Activated T-helper 1 cell treated with anti-CD3 and anti-CD28 coated beads, Interleukin-2, amount 50 U/mL, for 16 hours (primary cell): ENCODE results near the gene WFIKKN2.

Source experiments
- DNase-seq, 2 donors: peaks; one replicate each; pipeline ENCODE4 v3.0.0-alpha.2; 2020; ENCODE audit warnings: low read depth in 1 of 2, low spot score in 1 of 2

WFIKKN2 gene

GRCh38 chr17:50808888-50809287, 26.5 kb upstream of the WFIKKN2 start:
- no peak for DNase-seq

- no peak for DNase-seq
Measured at GRCh38 chr17:50813583-50813982, 21.8 kb upstream of the WFIKKN2 start.

GRCh38 chr17:50815400-50815799, 20.0 kb upstream of the WFIKKN2 start:
- no peak for DNase-seq

GRCh38 chr17:50816271-50816670, 19.1 kb upstream of the WFIKKN2 start:
- no peak for DNase-seq

GRCh38 chr17:50816771-50817751, 18.3 kb upstream of the WFIKKN2 start:
- DNase-seq = peak; percentile 27 to 31

GRCh38 chr17:50817838-50818237, 17.5 kb upstream of the WFIKKN2 start:
- no peak for DNase-seq

GRCh38 chr17:50818261-50818660, 17.1 kb upstream of the WFIKKN2 start:
- DNase-seq = no peak

- no peak for DNase-seq
Measured at GRCh38 chr17:50818921-50819657, 16.3 kb upstream of the WFIKKN2 start.

GRCh38 chr17:50820651-50821050, 14.7 kb upstream of the WFIKKN2 start:
- no peak for DNase-seq

GRCh38 chr17:50822550-50822949, 12.8 kb upstream of the WFIKKN2 start:
- no peak for DNase-seq

GRCh38 chr17:50824429-50824828, 11.0 kb upstream of the WFIKKN2 start:
- DNase-seq = no peak

- no peak for DNase-seq
Measured at GRCh38 chr17:50825188-50825587, 10.2 kb upstream of the WFIKKN2 start.

- no peak for DNase-seq
Measured at GRCh38 chr17:50828508-50829170, 6.7 kb upstream of the WFIKKN2 start.

- DNase-seq = no peak
Measured at GRCh38 chr17:50829332-50829731, 6.1 kb upstream of the WFIKKN2 start.

- no peak for DNase-seq
Measured at GRCh38 chr17:50830352-50830751, 5.0 kb upstream of the WFIKKN2 start.

- no peak for DNase-seq
Measured at GRCh38 chr17:50830994-50831393, 4.4 kb upstream of the WFIKKN2 start.

GRCh38 chr17:50831471-50831928, 3.9 kb upstream of the WFIKKN2 start:
- no peak for DNase-seq

- DNase-seq = no peak
Measured at GRCh38 chr17:50832267-50832863, 3.0 kb upstream of the WFIKKN2 start.

GRCh38 chr17:50832864-50833381, 2.5 kb upstream of the WFIKKN2 start:
- DNase-seq = no peak

- no peak for DNase-seq
Measured at GRCh38 chr17:50833510-50834428, 1.6 kb upstream of the WFIKKN2 start.
